Loucy (cell line): Measurements from ENCODE around the gene CALHM3.

Source experiments
- CTCF ChIP-seq: fragments of 200-600 bp; sonication (generic); conservative IDR thresholded peaks from 2 replicates; pipeline ENCODE4 v1.5.1; 2014; ENCODE audit warnings: mild to moderate bottlenecking, antibody characterized with exemption, low read length
- EZH2phosphoT487 ChIP-seq: fragments of 200-600 bp; IDR thresholded peaks from 2 replicates; pipeline ENCODE4 v1.6.1; 2018; ENCODE audit warnings: antibody characterized with exemption, mild to moderate bottlenecking, moderate library complexity, borderline replicate concordance

GRCh38 chr10:103491729-103492364, 12.8 kb upstream of the CALHM3 start:
- TF ChIP-seq CTCF (no peak), EZH2phosphoT487 (no peak)
